ENCODE measurements around the gene ZNF217.
"Not testable (repeated sequence)": the region's sequence is repeated elsewhere in the genome, so short reads cannot be mapped to it uniquely, and the experiment has no call there.

The ZNF217 gene

DNA sequence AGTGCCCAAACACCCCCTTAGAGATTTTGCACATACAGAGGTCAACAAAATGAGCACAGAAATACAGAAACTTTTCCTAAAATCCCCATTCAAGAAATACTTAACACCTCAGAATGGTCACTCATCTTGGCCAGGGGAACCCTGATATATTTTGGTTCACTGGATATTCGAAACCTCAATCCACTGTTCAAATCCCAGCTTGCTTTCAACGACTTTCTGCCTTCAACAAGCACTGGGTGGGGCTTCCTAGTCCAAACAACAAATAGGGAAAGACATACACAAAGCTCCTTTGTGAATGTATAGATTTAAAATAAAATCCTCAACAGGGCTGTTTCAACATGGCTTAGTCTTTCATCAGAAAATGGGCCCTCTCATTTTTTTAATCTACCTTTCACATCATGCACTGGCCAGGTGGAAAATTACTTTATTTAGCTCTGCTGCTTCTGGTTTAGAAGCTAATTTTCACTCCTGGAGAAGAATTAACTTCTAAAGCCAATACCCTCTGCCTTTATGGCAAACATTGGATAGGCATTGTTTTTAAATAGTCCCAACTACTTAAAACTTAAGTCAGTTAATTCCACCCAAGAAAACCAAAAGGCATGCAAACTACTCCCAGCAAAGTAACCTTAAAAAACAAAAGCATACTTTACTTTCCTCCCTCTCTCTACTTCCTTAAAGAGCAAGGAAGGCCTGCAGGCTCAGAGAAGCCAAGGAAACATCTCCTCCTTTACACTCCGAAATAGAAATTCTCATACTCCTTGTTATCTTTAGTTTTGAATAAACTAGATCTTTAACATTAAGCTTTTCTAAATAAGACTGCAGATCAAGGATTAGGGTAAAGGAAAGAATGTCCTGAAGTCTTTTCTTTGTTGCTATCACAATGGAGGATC is 9.7 kb downstream of the ZNF217 start:
- DNase-seq (ENCODE audit: low read depth in 2 of 2), result not testable (repeated sequence)

DNA sequence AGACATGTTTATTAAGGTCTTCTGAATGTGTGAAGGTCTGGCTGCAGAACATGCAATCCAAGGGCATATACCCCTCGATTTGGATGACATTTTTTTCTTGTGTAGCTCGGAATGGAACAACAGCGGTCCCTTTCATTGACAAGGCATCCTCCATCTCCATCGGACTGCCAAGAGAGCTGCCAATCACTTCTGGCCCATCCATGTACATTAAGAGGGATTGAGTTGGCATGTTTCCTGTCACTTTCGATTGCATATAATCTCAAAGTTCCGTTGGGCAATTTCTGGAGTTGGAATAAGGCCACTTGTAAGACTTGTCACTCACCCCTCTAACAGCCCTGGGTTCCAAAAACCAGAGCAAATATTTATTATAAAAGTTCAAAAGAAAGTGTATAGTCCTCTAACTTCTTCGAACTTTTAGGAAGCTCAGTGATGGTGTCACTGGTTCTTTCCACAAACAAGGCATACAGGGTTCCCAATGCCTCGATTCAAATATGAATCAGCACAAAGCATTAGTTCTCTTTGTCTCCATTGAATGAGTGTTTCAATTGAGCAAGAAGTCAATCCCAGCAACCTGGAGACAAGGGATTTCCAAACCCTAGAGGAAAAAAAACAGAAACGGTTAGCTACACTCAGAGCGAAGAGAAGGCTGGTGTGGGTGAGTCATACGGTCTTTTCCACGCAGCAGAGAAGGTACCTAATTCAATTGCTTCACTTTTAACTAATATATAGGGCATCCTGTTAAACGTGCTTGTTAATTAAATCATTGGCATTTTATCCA is 10.9 kb downstream of the ZNF217 start:
- DNase-seq (ENCODE audit: low read depth in 2 of 2), result peak in 1 of 2 experiments; percentile 39

DNA sequence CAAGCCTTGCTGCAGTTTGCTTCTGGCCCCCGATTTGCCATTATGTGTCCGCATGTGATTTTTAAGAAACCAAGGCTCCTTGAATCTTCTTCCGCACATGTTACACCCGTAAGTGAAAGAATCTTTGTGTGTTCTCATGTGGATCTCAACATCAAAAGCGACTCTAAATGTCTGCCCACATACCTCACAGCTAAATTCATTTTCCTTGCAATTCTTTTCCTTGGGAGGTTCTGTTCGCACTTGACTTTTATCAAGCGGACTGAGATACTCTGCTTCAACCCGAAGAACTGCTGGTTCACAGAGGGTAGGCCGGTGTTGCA is 11.4 kb downstream of the ZNF217 start:
- DNase-seq (ENCODE audit: low read depth in 2 of 2), result no peak

DNA sequence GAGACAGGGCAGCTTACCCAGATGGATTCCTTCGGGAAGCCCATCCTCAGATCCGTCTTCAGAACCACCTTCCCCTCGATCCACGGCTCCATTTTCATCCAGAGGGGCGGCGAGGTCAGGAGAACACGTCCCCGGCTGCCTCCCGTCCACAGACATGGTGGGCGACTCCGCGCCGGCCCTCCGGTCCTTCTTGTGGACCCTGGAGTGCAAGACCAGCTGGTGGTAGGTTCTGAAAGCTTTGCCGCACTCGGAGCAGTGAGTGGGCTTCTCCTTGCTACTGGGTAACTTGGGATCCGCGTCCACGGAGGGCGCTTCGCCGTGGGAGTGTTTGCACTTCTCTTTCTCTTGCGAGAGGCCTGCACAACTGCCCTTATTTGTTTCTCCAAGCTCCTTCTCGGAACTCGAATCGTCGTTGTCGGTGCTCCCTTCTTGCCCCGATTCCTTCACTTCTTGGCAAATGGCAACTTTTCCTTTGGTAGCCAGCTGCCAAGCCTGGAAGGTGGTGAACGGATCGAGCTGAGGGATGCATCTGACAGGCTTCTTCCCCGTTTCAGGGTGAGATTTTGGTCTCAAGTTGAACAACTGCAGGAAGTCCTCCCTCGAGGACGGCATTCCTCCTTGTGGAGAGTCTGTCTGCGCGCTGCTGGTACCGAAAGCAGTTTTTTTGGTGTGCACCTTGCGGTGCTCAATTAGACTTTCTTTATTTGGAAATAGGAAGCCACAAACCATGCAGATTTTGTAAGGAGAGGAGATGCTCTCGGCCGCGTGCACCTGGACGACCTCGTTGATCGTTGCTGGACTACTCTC is 12.0 kb downstream of the ZNF217 start:
- DNase-seq (ENCODE audit: low read depth in 2 of 2), result no peak

DNA sequence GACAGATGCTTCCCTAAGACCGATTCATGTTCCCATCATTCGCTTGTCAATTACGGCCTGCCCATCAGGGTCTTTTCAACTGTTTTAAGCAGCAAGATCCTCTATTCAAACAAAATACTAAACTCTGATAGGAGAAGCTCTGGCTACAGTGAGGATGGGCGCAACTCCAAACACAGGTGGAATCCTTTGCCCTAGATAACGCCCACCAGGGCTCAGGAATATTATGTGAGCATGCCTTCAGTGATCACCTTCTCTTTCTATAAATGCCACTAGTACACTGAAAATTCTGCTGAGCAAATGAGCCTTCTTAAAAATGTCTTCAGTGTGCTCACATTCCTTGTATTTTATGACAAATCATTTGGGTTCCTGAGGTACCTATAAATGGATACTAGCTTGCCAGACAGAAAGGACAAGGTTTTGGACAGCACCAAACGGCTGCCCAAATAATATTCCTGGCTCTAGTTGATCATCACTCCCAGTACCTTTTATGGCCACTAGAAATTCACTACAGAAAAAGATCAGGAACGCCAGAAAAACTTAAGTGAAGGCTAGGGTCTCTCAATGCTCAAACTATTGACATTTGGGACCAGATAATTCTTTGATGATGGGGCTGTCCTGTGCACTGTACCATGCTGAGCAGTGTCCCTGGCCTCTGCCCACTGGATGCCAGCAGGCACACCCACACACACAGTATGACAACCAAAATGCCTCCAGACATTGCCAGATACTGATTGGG is 13.1 kb downstream of the ZNF217 start:
- DNase-seq (ENCODE audit: low read depth in 2 of 2), result no peak

DNA sequence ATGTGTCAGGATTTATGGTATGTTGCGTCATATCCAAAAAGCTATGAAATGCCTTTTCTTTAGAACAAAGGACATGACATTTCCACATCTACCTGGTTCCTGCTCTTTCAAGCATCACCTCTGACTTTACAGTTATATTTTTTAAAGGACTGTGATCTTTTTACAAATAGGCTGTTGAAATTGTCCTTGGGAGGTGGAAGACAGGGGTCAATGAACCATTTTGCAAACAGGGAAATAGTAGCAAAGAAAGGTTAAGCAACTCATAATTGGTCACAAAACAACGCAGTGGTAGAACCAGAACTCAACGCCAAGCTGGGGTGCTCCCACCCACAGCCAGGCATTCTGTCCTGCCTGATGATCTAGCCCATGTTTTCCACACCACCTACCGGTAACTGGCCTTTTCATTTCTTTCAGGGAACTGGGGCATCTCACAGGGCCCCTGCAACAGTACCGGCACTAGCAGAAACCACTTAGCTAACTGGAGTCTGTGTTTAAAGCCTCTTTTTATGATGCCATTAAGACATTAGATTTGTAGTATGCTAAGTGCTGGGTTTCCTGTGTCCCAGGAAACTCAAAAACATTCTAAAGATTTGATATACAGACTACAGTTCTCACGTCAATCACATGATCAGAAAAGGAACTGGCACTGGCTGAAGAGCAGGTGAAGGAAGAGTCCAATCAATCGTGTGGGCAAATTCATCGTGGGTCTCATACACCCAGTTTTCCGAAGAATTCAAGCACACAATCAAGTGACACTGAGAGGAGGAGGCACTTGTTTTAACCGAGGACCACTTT is 13.9 kb downstream of the ZNF217 start:
- DNase-seq (ENCODE audit: low read depth in 2 of 2), result no peak

DNA sequence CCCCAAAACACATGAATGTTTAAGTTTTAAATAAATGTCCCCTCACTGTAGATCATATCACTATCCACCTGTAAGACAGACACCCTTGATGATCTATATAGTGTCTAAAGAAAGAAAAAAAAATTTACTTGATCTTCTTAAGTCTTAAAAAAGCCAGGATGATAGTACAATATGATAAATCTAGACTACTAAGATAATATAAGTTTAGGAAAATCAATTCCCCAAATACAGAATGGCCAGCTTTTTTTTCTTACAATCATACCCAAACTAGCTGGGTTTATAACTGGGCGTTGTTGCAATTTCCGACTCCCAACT is 14.4 kb downstream of the ZNF217 start:
- no peak for DNase-seq (ENCODE audit: low read depth in 2 of 2)

DNA sequence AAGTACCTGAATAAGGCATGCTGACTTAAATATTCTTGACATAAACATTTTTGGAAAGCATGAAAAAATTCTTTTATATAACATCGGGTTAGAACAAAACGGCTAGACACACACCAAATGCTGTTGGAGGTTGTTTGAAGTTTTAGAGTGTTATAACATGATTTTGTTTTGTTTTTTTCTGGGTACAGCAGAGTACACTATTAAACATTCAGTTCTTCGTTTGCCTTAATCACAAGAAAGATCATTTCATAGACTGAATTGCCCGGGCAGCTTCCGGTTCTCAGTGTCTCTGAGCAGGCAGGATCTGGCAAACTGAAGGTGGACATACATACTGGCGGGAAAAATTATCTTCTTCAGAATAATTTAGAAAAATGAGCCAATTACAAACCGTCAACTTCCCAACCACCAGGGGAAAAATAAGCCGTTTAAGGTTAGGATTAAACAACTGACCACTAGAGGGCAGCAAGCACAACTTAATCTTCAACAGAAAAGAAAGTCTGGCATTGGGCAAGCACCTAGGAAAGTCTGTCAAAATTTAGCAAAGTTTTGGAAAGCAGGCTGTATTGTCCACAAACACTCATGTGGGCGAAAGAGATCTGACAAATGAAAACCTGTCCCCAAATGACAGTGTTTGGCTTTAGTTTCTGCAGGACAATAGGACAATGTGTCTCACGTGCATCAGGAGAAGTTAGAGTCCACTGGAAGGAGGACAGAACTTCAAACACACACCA is 15.0 kb downstream of the ZNF217 start:
- DNase-seq (ENCODE audit: low read depth in 2 of 2), result no peak

DNA sequence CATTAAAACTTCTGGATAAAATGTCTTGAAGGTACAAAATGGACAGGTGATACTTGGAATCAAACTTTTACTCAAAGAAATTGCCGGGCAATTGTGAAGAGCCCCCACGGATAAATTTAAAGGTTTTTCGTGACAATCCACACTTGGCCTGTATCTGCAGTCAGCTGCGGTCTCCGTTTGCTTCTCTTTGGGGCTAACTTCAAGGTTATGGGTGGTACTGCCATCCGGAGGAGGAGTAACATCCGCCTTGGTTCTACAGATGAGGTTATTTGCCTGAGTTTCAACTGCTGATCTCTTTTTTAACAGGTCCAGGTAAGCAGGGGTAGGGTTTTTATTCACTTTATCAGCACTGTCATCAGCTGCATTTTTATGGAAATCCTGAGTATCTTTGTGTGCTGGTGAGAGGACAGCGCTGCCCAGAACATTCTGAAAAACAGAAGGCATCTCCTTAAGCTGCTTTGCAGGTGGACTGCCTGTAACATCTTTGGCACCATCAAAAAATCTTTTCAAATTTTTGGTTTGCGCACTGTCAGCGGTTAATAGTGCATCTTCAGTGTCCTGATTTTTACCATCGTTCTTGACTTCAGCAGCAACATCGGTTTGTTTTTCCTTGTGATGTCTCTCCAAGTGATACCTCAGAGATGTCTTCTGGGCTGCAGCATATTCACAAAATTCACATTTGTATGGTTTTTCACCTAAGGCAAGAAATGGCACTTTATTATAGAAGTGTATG is 16.9 kb downstream of the ZNF217 start:
- DNase-seq (ENCODE audit: low read depth in 2 of 2), result no peak

DNA sequence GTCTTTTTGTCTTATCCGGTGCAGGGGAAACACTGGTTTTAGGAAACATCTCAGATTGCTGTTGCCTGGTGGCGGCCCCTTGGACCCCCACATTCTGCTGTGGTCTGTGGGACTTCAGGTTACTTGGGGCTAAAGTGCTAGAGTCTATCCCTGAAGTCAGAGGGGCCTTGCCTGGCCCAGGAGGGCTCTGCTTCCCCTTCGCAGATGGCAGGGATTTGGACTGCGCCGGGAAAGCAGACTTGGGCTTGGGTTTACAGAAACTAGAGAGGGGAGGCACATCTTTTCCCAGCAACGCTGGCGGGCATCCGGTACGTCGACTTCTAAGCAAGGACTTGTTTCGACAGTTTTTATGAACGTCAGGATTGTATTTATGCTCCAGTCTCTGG is 17.5 kb downstream of the ZNF217 start:
- no peak for DNase-seq (ENCODE audit: low read depth in 2 of 2)

DNA sequence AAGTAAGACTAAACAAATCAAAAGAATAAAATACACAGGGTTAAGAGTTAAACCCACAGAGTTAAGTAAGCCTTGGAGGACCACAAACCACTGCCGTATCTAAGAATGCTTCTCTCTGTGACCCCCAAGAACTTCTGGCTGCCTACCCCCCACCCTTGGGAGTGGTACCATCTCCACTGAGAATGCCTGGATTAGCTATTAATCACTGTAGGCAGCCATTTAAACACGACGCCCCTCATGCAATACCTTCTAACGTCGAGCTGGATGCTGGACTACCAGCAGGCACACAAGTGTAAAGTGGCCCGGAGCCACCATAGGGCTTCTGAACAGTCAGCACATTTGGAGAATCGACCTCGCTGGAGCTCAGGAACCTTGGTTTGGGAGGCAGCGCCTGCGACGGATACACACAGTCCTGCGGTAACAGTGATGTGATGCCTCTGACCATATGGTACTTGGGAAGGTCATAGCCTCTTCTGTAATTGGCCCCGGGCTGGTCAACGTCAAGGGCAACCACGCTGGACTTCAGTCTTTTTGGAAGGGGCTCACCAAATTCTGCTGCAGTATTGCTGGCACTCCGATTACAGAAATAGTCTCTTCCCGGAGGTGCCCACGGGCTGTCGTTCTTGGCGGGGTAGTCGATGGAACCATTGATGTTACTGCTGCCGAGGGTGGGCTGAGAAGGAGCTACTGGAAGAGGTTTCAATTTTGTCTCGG is 18.0 kb downstream of the ZNF217 start:
- DNase-seq (ENCODE audit: low read depth in 2 of 2), result no peak

DNA sequence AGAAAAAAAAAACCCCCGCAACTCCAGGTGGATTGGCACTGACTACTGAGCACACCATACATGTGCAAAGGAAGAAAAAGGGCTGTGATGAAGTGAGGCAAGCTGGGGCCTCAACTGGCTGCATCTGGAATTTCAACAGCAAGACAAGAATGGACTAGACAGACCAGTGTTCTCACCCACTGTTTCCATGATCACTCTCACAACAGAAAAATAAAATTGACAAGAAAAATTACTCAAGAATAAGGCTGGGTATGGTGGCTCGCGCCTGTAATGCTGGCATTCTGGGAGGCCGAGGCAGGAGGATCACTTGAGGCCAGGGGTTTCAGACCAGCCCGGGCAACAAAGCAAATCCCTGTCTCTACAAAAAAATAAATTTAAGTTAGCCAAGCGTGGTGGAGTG is 18.8 kb downstream of the ZNF217 start:
- no peak for DNase-seq (ENCODE audit: low read depth in 2 of 2)

DNA sequence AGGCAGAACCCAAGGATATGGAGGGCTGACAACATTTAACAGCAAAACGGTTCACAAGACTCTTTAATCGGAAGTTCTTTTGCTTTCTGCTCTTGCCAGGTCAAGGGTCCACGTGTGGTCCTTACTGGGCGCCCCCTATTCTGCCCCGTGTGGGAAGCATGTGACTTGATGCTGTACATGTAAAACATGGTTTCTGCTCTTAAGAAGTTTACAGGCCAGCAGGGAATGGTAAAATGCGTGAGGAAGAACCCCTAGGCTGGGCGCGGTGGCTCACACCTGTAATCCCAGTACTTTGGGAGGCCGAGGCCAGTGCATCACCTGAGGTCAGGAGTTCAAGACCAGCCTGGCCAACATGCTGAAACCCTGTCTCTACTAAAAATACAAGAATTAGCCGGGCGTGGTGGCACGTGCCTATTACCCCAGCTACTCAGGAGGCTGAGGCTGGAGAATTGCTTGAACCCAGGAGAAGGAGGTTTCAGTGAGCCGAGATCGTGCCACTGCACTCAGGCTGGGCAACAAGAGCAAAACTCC is 19.3 kb downstream of the ZNF217 start:
- DNase-seq (ENCODE audit: low read depth in 2 of 2), result no peak

DNA sequence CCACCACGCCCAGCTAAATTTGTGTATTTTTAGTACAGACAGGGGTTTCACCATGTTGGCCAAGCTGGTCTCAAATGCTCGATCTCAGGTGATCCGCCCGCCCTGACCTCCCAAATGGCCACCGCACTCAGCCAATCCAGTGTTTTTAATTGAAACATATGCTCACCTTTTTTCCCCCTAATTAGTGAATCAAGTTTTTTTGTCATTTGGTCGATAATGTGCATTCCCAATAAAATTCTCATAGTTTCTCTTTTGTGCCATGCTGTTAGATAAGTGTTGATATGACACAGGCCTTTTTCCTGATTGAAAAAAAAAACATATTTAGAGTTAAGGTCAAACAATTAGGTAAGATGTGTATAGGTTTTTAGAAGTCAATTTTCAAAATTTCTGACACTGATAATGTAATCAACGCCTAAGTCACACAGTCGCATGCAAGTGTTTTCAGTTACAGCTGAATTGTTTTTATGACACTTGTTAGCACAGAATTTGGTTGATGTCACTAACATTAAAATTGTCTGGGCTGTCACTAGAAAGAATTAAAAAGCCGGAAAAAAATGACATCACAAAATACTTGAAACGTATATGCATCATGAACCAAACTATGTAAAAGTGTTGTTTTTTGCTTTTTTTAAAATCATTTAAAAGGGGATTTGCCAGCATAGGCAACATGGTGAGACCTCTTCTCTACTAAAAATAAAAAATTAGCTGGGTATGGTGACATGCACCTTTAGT is 21.9 kb downstream of the ZNF217 start:
- no peak for DNase-seq (ENCODE audit: low read depth in 2 of 2)

DNA sequence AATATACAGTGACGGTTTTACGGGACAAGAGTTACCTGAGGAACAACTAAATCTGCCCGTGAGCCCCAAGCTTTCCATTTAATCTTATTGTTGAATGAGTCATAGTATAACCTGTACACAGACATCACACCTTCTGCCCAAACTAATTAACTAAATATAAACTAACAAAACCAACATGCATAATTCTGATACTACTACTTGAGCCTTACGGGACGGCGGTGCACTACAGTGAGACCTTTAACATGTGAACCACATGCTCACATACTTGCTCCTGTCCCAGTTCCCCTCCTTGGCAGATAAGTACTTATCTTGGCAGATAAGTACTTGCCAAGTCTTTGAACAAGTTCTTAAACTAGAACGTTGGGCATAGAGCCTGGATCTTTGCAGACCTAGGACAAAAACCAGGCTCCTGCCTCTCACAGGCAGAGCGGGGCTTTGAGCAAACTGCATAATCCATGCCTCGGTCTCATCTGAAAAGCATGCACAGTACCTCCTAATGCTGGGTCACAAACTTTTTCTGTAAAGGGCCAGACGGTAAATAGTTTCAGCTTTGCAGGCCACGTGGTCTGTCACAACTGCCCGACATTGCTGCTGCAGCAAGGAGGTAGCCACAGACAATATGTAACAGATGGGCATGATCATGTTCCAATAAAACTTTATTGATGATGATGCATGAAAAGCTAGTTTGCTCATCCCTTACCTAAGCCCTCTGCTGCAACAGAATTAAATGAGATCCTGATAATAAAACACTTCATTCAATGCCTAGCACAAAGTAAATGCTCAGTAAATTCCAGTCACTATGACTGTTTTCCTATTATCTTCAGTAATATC is 23.0 kb downstream of the ZNF217 start:
- no peak for DNase-seq (ENCODE audit: low read depth in 2 of 2)

DNA sequence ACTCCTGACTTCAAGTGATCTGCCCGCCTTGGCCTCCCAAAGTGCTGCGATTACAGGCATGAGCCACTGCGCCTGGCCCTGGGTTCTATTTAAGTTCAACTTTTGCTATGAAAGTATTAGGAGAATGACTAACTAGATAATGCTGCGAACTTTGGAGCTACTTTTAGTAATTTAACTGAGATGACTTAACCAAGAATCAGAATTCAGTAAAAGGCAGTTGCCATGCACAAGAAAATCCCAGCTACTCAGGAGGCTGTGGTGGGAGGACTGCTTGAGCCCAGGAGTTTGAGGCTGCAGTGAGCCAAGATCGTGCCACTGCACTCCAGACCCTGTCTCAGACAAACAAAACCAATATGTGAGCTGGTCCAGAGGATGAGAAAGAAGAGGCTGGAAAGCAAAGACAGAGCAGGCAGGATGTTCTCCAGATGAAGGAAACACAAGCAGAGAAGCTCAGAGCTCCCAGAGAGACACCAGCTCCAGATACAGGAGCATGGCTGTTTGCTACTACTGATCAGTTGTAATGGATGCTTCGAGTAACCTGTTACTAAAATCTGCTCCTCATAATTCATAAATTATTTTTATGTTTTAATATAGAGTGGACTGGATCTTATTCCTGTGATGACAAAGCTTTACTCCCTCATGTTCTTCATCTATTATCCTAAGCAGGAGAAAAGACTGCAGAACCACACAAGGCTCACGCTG is 23.9 kb downstream of the ZNF217 start:
- no peak for DNase-seq (ENCODE audit: low read depth in 2 of 2)

DNA sequence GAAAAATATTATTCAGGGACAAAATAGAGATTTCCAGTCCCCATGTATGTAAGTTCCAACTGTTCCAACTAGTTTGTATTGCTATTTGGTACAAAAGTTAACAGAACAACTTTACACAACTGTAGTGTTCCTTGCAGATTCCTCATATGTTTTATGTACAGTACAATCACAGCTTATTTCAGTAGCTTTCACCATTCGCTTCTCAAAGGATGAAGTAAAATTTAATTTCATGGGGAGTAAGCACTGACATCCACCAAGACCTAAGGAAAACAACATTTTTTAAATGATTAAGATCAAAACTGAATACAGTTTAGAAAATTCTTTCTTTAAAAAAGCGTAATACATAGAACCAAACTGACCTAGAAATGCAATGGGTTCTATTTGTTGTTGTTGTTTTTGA is 24.6 kb downstream of the ZNF217 start:
- no peak for DNase-seq (ENCODE audit: low read depth in 2 of 2)

Measured in stimulated activated CD4-positive, alpha-beta T cell treated with anti-CD3 and anti-CD28 coated beads, Interleukin-12 subunit alpha, Interleukin-12 subunit beta, amount 100 ng/mL, for 24 hours (primary cell).